Right renal cortex interstitium (tissue), 3 donors: ENCODE data around the gene KBTBD3. TPM values are rescaled to one million over a fixed set of nuclear protein-coding genes. Genes with fewer than 3 reads are reported as not detected.

Source experiments
- DNase-seq, 3 donors: peaks; one replicate each; pipeline ENCODE4 v3.0.0-alpha.2; 2013; ENCODE audit warnings: low read depth in 3 of 3, low spot score in 2 of 3
- polyA plus RNA-seq, 3 donors: library from polyadenylated mRNA; unstranded; fragments of 120-200 nt; gene quantifications; one replicate each; pipeline ENCODE4 v1.2.1, GENCODE V29; 2013; ENCODE audit not compliant: insufficient read length in 3 of 3

The KBTBD3 gene
- 10 to 100 TPM; 11.8 to 13.8 (median 13.2) TPM for polyA plus RNA-seq

DNA sequence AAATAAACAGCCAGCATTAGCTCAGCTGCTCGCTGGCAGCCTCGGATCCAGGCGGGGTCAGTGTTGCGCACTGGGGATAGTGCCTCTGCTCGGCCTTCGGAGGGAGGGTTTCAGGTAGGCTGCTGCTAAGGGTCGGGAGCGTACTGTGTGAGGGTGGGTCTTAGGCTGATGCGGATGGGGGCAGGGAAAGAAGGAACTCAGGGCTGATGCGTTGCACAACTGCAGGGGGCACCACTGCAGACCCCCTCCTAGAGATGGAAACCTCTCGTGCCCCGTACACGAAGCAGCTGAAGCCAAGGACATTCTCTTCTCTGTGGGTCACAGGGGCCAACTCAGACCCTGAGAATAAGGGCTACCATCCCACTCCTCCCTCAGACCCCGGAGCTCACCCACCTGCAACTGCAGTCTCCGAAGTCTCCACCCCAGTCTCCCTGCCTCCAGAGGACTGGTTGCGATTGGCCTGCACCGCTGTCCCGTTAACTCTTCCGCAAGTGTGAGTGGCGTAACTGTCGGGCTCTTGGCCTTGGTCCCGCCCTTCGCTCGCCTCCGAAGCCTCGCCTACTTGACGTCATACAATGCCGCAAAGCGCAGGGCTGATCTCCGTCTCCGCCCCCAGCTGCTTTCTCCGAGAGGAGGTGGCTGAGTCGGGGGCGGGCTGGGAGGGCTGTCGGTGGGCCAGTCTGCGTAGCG is at the start of gene KBTBD3:
Gene KBTBD3 (minus strand): TSS at position 429 of the 690 bp plus-strand sequence. CDS start 18,250 bp downstream, outside the sequence.
- DNase-seq = peak; percentile 97 to 99 (median 99)

DNA sequence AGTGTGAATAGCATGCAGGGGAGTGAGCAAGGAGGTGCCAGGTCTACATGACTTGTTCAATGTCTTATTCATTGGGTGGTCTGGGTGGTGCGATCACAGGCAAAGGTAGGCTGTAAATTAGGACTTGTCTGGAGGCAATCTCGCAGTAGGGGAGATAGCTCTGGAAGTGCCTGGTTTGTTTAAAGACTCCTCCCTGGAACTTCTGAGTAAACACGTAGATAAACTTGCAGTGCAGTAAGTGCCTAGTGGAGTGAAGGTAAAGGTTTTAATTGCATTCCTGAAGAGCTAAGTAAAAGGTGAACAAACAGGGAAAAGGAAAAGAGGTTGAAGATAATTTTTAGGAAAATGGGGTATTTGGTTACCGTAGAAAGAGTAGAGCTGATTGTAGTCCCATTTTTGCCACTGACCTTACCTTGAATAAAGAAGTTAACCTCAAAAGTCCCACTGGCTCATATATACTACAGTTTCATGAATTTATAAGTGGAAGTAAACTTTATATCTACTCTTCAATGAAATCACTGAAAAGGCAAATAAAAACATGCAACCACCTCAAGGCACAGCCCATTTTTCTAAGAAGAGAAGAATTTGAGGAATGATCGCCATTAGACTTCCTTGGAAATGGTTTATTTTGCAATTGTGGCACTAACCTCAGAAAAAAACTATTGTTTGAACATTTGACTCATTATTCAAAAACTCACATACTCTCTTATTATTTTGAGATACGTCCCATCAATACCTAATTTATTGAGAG is 44.6 kb upstream of the KBTBD3 start:
- DNase-seq = no peak

- DNase-seq = no peak
These were observed 28.8 kb upstream of the KBTBD3 start for GRCh38 chr11:106105986-106106385.

DNA sequence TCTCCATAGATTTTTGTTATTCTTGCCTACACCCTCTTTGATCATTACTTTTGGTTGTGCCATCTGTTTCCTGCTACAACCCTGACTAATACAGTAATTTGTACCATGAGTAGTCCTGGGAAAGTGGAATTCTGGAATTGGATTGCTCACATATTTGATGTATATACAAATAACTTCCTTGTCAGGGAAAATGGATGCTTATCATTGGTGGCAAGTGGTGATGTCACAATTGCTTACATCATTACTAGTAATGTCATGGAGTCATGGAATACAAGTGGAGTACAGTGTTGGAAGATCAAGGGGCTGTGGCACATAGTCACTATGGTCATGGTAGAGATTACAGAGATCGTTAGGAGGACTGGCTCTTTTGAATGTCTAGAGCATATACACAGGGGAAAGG is 24.7 kb upstream of the KBTBD3 start:
- no peak for DNase-seq

GRCh38 chr11:106101370-106101769 is 24.2 kb upstream of the KBTBD3 start:
- no peak for DNase-seq

DNA sequence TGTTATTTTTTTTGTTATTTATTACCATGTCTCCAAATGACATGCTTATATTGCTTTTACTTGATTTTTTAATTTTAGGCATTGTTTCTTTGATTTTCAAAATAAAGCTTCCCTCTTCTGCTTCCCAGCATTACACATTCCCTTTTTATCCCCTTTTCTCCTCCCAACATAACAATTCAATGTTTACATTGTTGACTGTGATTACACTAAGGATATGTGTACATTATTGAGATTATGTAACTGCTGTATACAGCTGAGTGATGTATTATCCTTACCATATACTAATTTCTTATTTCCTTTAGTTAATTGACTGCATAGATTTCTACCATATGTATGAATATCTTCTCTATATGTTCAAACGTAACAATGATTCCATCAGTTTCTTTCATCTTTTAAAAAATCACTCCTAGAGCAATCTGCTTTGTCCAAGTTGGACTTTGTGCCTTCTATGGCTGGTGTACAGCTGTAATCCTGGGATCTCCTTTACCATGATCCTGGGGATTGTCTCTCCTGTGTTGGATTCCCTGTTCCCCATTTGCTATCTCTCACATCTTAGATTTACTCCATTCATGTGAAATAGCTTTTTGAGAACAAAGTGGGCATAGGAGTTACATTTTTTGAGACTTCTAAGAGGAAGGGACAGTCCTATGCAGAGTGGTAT is 21.9 kb upstream of the KBTBD3 start:
- no peak for DNase-seq

GRCh38 chr11:106092446-106092845 is 15.3 kb upstream of the KBTBD3 start:
- DNase-seq = no peak

DNA sequence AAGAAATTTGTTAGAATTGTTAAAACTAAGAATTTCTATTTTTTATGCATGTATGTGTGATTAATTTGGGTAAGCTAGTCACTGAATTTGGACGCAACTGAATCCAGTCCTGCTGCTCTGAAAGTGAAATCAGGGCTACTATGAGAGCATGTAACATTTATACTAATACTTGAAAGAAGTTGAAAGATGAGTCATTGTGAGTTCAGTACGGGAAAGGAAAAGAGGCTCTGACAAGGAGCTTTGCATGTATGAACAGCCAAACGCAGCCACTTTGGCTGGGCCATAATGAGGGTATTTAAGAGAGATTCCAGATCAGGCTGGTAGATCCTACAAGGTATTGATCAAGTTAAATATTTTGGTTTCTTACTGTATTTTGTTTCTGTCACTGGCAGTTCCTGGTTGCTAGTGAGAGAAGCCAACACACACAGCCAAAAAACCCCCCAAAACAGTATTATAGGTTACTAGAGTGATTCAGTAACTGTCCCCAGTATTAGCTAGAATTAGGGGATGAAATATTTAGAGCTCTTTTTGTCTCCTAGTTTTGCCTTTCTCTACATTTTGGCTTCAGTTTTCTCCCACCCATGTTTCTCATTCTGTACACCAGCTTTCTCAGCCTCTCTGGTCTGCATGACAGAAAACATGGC is 14.5 kb upstream of the KBTBD3 start:
- no peak for DNase-seq

DNA sequence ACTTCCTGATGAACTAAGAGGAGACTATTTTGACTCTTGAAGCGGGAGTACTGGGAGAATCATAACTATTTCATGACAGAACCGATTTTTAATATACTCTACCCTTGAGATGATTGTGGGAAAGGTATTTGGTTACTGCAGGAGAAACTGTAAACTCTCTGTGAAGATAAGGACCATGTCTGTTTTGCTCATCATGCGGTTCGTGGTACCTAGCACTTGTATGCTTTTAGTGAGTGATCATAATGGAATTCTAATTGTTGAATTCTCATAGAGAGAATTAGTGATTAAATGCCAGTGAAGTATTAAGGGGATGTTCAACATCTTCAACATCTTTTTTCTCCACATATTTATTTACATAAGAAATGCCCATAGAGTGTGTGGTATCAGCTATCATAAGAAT is 11.7 kb upstream of the KBTBD3 start:
- no peak for DNase-seq

DNA sequence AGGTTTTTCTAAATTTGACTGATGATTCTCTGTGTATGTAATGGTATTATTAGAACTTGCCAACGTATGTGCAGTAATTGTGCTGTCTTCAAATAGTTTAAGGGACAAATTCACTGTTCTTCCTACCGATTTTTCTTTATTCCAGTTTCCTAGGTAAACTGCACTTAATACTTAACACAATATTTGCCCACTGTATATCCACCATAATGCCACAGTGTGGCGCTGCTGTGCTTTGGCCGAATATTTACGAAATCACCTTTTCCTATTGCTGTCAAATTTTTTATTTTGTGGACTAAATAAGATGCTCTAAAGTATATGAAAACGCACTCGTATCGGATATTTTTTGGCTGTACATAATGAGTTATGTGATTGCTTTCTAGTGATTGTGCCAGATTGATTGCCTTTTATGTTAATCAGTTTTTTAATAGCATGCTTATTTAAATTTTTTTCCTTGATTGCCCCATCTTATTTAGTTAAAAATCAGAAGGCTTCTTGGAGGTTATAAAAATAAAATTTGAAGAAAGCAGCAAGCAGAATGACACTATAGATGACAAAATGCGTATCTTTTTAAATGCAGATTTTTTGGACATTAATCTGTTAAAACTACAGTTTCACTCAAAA is 10.8 kb upstream of the KBTBD3 start:
- DNase-seq = peak; percentile 10 to 23 (median 12)

DNA sequence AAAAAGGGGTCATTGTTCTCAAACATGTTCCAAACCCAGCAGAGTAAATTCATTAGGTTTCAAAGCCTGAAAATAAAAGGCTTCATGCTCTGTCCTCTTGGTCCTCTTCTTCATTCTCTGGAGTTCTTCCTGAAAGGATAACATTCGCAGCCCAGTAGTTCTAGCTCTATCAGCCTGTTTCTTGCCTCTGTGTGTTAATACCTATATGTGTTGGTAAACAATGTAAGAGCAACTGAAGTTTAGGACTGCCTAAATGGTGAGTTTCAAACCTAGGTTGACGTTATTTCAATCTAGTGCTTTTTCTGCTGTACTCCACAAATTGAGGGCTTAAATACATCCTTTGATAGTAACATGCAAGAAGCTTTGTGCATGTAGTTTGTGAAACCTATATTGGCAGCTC is 9.7 kb upstream of the KBTBD3 start:
- no peak for DNase-seq

DNA sequence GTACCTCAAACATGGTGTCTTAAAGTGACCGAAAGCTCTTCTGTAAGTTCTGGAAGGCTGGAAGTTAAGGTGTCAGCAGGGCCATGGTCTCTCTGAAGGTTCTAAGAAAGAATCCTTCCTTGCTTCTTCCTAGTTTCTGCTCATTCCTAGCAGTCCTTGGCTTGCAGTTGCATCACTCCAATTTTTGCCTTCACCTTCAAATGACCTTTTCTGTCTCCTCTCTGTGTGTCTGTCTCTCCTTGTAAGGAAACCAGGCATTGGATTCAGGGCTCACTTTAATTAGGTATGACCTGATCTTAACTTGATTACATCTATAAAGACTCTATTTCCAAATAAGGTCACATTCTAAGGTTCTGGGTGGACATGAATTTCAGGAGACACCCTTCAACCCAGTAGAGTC is 9.0 kb upstream of the KBTBD3 start:
- no peak for DNase-seq

DNA sequence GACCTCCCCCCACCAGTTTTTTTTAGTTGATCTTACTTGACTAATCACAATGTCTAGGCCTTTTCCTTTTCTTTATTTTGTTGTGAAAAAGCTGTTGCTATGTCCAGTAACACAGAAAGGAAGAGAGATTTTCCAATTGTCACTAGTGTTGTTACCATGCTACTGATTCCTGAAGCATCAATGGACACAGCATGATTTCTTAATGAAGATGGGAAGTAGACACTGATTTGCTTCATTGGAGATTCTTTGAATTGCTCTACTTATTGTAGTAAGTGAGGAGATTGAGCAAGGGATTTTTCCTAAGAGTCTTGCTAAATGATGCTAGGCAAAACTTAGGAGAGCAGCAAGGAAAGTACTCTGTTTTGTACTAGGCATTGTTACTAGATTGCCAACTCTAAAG is 4.9 kb upstream of the KBTBD3 start:
- DNase-seq = no peak

GRCh38 chr11:106077609-106078455 is 685 bp upstream of the KBTBD3 start, which contains the start of gene AASDHPPT:
TSS of gene AASDHPPT (plus strand) at chr11:106077662. CDS start at chr11:106077711, 49 bp downstream.
- DNase-seq = peak; percentile 53 to 67 (median 65)

DNA sequence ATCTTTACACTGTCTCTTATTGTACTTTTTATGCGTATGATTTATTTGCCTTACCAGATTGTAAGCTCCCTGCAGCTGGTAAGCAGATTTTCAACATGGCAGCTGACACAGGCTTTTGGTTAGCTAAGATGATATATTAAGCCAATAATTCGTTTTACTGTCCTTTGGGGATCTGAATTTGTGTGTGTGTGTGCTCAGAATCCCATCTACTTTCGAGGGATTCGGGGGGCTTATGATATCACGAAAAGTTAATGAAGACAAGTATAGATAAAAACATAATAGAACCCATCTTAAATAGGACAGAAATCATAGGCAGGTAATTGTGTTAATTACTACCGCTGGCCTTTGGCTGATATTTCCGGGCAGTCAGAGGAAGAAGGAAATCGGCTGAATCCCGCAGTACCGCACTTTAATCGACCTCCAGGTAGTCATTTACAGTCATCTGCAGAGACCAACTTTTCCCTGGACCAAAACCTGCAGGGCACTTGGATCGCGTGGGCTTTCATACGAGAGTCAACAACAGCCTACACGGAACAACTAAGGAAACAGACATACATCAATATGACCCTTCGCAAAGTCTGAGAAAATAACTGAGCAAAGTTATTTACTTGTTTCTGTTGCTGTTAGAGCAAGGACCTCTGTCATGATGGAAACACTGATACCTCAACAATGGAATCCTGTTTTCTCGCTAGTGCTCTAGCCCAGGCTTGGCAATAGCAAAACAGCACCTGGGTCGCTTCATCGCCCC is 802 bp downstream of the KBTBD3 start:
- DNase-seq = peak; percentile 2 to 54 (median 27)

- no peak for DNase-seq
These were observed 4.3 kb downstream of the KBTBD3 start for GRCh38 chr11:106072804-106073203.

DNA sequence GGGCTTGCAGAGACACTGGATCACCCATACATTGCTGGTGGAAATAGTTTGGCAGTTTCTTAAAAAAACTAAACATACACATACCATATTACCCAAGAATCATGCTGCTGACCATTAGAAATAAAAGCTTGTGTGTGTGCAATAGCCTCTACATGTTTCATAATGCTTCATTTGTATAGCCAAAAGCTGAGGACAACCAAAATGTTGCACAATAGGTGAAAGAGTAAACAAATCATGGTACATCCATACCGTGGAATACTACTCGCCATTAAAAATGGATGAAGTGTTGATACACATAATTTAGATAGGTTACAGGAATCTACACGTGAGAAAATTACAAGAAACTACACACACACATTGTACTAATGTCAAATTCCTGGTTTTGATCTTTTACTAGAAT is 6.5 kb downstream of the KBTBD3 start:
- DNase-seq = no peak

GRCh38 chr11:106063009-106063408 is 14.1 kb downstream of the KBTBD3 start:
- no peak for DNase-seq
